Mammary epithelial cell (primary cell): Measurements from ENCODE around the gene CLCA1.

Source experiments
- CTCF ChIP-seq, 2 donors: IDR thresholded peaks in 1 of 2; conservative IDR thresholded peaks in 1 of 2; 2 replicates each; pipeline ENCODE4 v1.5.1; 2011 to 2012; ENCODE audit warnings: inconsistent platforms in 2 of 2, low read length in 2 of 2, mild to moderate bottlenecking in 2 of 2, control low read depth in 1 of 2, low read depth in 1 of 2; ENCODE audit not compliant: insufficient read depth in 1 of 2; ENCODE audit errors: extremely low read depth in 1 of 2
- EZH2 ChIP-seq: IDR thresholded peaks from 2 replicates; pipeline ENCODE4 v1.6.1; 2012; ENCODE audit warnings: low read length, inconsistent platforms, borderline replicate concordance

GRCh38 chr1:86546787-86547221 lies 78.1 kb downstream of the CLCA1 start, which contains the start of gene CLCA4:
- TF ChIP-seq CTCF (conservative IDR thresholded peaks at IDR 0.05 in 1 of 2, IDR thresholded peaks at IDR 0.05 in 1 of 2; ENCODE audit: extremely low read depth in 1 of 2, insufficient read depth in 1 of 2, low read depth in 1 of 2, low read length in 2 of 2) (no peak), EZH2 (no peak)
